Heart right ventricle (tissue), 16 donors: Measurements from ENCODE around the gene LHFPL4. TPM values are rescaled to one million over a fixed set of nuclear protein-coding genes. Genes with fewer than 3 reads are reported as not detected.

ENCODE experiments used
- ATAC-seq, 8 donors: fragments of 200-7000 bp; cut with Tn5 transposase; one replicate each; pipeline ENCODE4 v1.9.1; 2020; ENCODE audit warnings: mild to moderate bottlenecking in 8 of 8, moderate library complexity in 8 of 8, moderate number of reproducible peaks in 1 of 8
- DNase-seq, 2 donors: peaks; one replicate each; pipeline ENCODE4 v3.0.0-alpha.2; 2020
- H3K27ac ChIP-seq, 10 donors: fragments of 200-600 bp; sonication (generic) in 2 of 10; one replicate each; pipeline versions ENCODE4 v1.5.0 to v1.8.0; 2020 to 2022; ENCODE audit warnings: mild to moderate bottlenecking in 3 of 10
- H3K27me3 ChIP-seq, 7 donors: fragments of 200-600 bp; one replicate each; pipeline ENCODE4 v1.8.0; 2021 to 2022; ENCODE audit warnings: mild to moderate bottlenecking in 2 of 7
- H3K36me3 ChIP-seq, 9 donors: fragments of 200-600 bp; sonication (generic) in 1 of 9; one replicate each; pipeline versions ENCODE4 v1.5.0 to v1.8.0; 2020 to 2022; ENCODE audit warnings: mild to moderate bottlenecking in 2 of 9
- H3K4me1 ChIP-seq, 9 donors: fragments of 200-600 bp; sonication (generic) in 1 of 9; one replicate each; pipeline versions ENCODE4 v1.5.0 to v1.8.0; 2020 to 2022; ENCODE audit warnings: mild to moderate bottlenecking in 4 of 9
- H3K4me3 ChIP-seq, 10 donors: fragments of 200-600 bp; sonication (generic) in 2 of 10; one replicate each; pipeline versions ENCODE4 v1.5.0 to v1.8.0; 2020 to 2022; ENCODE audit warnings: mild to moderate bottlenecking in 7 of 10, moderate library complexity in 2 of 10
- H3K9me3 ChIP-seq, 11 donors: fragments of 200-600 bp in 10 of 11; sonication (generic) in 2 of 11; one replicate each; pipeline versions ENCODE4 v1.5.0 to v1.8.0; 2013 to 2022; ENCODE audit warnings: mild to moderate bottlenecking in 2 of 11, control low read depth in 1 of 11, moderate library complexity in 1 of 11
- WGBS, 2 donors: extraction: QIAGEN DNeasy Blood & Tissue Kit; methylation state at CpG; one replicate each; pipeline ENCODE4 v1.1.7; 2013; ENCODE audit warnings: inconsistent platforms in 1 of 2; 5-methylcytosine and 5-hydroxymethylcytosine counted together
- intact Hi-C, 10 donors: fragments of 100-400 bp; cut with DNase I; formaldehyde crosslinking; loops; one replicate each; pipeline versions ENCODE4 v1.11.1 to v1.14.2; 2022
- polyA plus RNA-seq, 2 donors: library from polyadenylated mRNA; stranded (reverse); fragments of 200-250 nt; gene quantifications; one replicate each; pipeline ENCODE4 v1.2.3, GENCODE V29; 2013
- total RNA-seq, 10 donors: library from RNA; stranded (reverse); fragmentation: NEBNext Ultra II Directional in 3 of 10; extraction: Animal tissue kit (Norgen Biotek cat#: 25700) in 3 of 10; gene quantifications; one replicate each; pipeline versions ENCODE4 v1.2.1 to v1.2.4, GENCODE V29; 2021 to 2023
- TF ChIP-seq, protein P1 (sequence below), 9 donors: fragments of 200-600 bp; sonication (generic) in 2 of 9; IDR thresholded peaks; one replicate each; pipeline versions ENCODE4 v1.5.0 to v1.8.0; 2021 to 2022; ENCODE audit warnings: antibody characterized with exemption in 9 of 9, mild to moderate bottlenecking in 5 of 9, moderate library complexity in 1 of 9
- donor health status: Arrhythmogenic right ventricular cardiomyopathy.
- donor health status: ischemic (EF 13 %, LVEDD 7.1; RV severe dilation, severe dysfunction).
- donor health status: healthy with polysubstance abuse.
- donor health status: DM: no; HTN: yes; CAD: no.
- donor health status: DM: no; HTN: no; CAD: no.
- donor health status: ischemic (EF 25% LVEDD 6.9; RV normal size, moderate dysfunction).
- donor health status: ischemic (EF 25% LVEDD 5.7; RV mildly dilated, moderate dysfunction).
- donor health status: healthy.
- donor health status: DM: yes; HTN: yes; CAD: no.
- donor health status: Ischemic cardiomyopathy.
- donor health status: ischemic (EF 35%, LVEDD 5.7; RV mildly dilated, moderate dysfunction).
- donor health status: nonischemic (EF 11% LVEDD 7.7; RV severe dilation, severe dysfunction).
- donor health status: DM: yes; HTN: yes; CAD: no.
- donor health status: PGD.
- donor health status: ischemic (EF 29% LVEDD 5.4; RV normal size, mild dysfunction).
- donor health status: nonischemic (EF 23%, LVEDD 6.1; RV moderate dilation, normal function).

LHFPL4 gene
- total and polyA plus RNA-seq, 12 donors = not detected

DNA sequence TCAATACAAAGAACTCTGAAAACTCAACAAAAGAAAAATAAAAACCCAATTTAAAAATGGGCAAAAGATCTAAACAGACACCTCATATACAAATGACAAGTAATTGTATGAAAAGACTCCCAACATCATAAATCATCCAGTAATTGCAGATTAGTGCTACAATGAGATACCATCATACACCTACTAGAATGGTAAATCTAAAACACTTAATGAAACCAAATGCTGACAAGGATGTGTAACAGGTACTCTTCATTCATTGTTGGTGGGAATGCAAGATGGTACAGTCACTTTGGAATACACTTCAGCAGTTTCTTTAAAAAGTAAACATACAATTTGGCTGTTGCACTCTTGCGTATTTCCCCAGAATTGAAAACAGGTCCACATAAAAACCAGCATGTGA, 68.4 kb downstream of the LHFPL4 start:
- Histone ChIP-seq H3K4me1 (no peaks in the 10 kb centered on the region), H3K36me3 (peaks cover 0 to 69% (median 7%) of the 10 kb centered on the region in 9 donors), H3K4me3 (no peak overlapping the region), H3K27me3 (no peaks in the 10 kb centered on the region), H3K9me3 (peaks cover 0 to 14% (median 4%) of the 10 kb centered on the region in 11 donors), H3K27ac (no peak overlapping the region)
- TF ChIP-seq, protein P1, sequence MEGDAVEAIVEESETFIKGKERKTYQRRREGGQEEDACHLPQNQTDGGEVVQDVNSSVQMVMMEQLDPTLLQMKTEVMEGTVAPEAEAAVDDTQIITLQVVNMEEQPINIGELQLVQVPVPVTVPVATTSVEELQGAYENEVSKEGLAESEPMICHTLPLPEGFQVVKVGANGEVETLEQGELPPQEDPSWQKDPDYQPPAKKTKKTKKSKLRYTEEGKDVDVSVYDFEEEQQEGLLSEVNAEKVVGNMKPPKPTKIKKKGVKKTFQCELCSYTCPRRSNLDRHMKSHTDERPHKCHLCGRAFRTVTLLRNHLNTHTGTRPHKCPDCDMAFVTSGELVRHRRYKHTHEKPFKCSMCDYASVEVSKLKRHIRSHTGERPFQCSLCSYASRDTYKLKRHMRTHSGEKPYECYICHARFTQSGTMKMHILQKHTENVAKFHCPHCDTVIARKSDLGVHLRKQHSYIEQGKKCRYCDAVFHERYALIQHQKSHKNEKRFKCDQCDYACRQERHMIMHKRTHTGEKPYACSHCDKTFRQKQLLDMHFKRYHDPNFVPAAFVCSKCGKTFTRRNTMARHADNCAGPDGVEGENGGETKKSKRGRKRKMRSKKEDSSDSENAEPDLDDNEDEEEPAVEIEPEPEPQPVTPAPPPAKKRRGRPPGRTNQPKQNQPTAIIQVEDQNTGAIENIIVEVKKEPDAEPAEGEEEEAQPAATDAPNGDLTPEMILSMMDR (IDR thresholded peaks at IDR 0.05) = no peak
- DNase-seq (no peak), ATAC-seq (no peak)
- intact Hi-C loops = no loop called here
- WGBS, 2 donors = 98 to 100% methylated on average over 1 of the region's 1 CpG

DNA sequence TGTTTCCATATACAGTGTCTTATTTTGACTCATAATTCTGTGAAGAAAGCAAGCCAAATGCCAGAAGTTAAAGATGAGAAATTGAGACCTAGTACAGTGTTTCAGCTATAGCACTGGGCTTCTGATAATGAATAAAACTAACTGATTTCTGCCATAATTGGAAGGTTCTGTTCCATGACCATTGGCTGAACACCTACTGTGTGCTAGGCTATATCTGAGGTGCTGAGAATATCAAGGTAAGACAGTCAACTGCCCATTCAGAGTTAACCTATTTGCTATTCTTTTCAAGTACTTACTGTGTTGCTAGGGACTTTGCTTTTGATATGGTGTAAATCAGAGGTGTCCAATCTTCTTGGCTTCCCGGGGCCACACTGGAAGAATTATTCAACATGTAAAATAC, 73.4 kb downstream of the LHFPL4 start:
- Histone ChIP-seq H3K4me1 (no peaks in the 10 kb centered on the region), H3K9me3 (no peaks in the 10 kb centered on the region), H3K27ac (no peak overlapping the region), H3K4me3 (no peak overlapping the region), H3K27me3 (no peaks in the 10 kb centered on the region), H3K36me3 (peaks cover 0 to 99% (median 50%) of the 10 kb centered on the region in 9 donors)
- 95 to 100% methylated on average over 1 of the region's 1 CpG for WGBS, 2 donors
- intact Hi-C loops = no loop called here
- DNase-seq = no peak
- ATAC-seq = no peak
- TF ChIP-seq, protein P1 (IDR thresholded peaks at IDR 0.05) = no peak

DNA sequence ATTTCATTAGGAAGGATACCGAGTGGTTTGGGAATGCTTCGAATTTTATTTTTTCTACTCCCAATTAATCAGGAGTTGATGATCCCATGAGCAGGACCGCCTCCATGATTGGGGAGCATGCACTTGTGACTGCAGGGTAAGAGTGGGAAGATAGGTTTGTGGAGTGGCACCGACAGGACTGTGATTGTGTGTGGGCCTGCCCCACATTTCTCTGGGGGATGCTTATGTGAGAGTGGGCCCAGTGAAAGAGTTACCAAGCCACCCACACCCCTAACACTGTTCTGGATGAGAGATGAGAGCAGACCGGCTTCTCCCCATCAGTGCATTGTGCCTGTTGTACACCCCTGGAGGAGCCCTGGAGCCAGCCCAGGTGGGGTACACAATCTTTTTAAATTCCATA, 76.7 kb downstream of the LHFPL4 start:
- H3K36me3 ChIP-seq = peaks cover 4 to 100% (median 70%) of the 10 kb centered on the region in 9 donors
- H3K9me3 ChIP-seq = no peaks in the 10 kb centered on the region
- TF ChIP-seq, protein P1 (IDR thresholded peaks at IDR 0.05) = no peak
- H3K27ac ChIP-seq = no peak overlapping the region
- H3K4me1 ChIP-seq = no peaks in the 10 kb centered on the region
- ATAC-seq (peak in 1 of 8 donors; percentile 14), DNase-seq (no peak)
- intact Hi-C loops = no loop called here
- no peaks in the 10 kb centered on the region for H3K27me3 ChIP-seq
- 93 to 98% methylated on average over 5 of the region's 5 CpGs for WGBS, 2 donors
- H3K4me3 ChIP-seq = no peak overlapping the region

DNA sequence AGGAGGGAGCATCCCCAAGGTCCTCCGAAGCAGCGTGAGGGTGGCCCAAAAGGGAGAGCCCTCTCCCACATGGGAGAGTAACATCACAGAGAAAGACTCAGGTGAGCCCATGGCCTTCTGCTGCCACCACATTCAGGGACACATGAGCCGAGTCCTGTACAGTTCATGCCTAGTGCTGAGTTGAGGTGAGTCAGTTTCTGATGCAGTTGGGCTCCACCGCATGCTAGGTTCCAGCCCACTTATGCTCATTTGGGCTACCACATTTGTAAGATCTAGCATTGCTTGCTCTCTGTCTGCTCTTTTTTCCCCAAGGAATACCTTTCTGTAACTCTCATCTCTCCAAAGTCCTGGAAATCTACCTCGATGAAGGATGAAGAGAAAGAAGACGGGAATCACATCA, 79.1 kb downstream of the LHFPL4 start:
- WGBS, 2 donors = 93 to 96% methylated on average over 6 of the region's 6 CpGs
- no peaks in the 10 kb centered on the region for H3K9me3 ChIP-seq
- DNase-seq (no peak), ATAC-seq (peak in 1 of 8 donors; percentile 26)
- no peak overlapping the region for H3K27ac ChIP-seq
- TF ChIP-seq, protein P1 (IDR thresholded peaks at IDR 0.05) = no peak
- H3K27me3 ChIP-seq = no peaks in the 10 kb centered on the region
- intact Hi-C loops = no loop called here
- peaks cover 0 to 100% (median 84%) of the 10 kb centered on the region in 9 donors for H3K36me3 ChIP-seq
- H3K4me1 ChIP-seq = no peaks in the 10 kb centered on the region
- H3K4me3 ChIP-seq = no peak overlapping the region
